Measurements from ENCODE around the gene GSAP.

The GSAP gene

DNA sequence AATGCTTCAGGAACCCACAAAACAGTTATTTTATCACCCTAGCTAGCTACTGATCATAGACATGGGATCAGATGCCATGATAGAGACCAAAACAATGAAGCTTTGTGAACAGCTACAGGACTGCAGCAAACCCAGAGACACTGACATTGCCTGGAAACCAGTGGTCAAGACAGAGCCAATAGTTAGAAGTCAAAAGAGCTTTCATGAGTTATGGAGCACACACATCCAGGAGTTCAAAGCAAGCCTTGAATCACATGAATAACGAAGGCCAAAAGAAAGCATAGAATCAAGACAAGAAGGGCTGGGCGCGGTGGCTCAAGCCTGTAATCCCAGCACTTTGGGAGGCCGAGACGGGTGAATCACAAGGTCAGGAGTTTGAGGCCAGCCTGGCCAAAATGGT is 34.5 kb upstream of the GSAP start:
- Histone ChIP-seq H3K27ac (no peak overlapping the region), H3K4me2 (ENCODE audit: low read length) (no peak overlapping the region), H3K9ac (no peak overlapping the region), H3K4me3 (ENCODE audit: low read depth, low read length) (no peak overlapping the region), H3K79me2 (no peaks in the 10 kb centered on the region), H3K4me1 (no peaks in the 10 kb centered on the region), H3K27me3 (ENCODE audit: control insufficient read depth, insufficient read depth, low read length) (no peaks in the 10 kb centered on the region), H3K36me3 (ENCODE audit: control insufficient read depth, insufficient read depth, low read length) (no peaks in the 10 kb centered on the region), H3K9me3 (ENCODE audit: control insufficient read depth, low read length) (no peaks in the 10 kb centered on the region), H2AFZ (no peak overlapping the region)
- TF ChIP-seq CTCF (IDR thresholded peaks at IDR 0.05): no peak

DNA sequence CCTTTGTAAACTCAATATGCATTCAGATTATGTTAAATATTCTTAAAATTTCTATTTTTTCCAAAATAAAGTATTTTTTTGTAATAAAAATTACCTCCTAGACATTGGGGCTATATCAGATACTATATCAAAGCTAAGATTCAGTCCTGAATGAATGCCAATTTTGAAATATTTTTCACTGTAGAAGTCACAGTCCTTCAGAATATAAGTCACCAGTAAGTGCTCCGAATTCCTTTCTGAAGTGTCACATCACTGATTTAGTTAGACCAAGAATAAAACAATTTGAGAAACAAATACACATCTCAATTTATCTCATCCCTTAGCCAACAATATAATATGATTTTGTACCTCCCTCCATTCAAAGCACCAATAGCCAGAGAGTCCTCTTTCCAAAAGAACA is 33.9 kb upstream of the GSAP start:
- H3K27me3 ChIP-seq (ENCODE audit: control insufficient read depth, insufficient read depth, low read length): no peaks in the 10 kb centered on the region
- H3K27ac ChIP-seq: no peak overlapping the region
- TF ChIP-seq CTCF (IDR thresholded peaks at IDR 0.05): no peak
- H3K4me2 ChIP-seq (ENCODE audit: low read length): no peak overlapping the region
- H3K4me1 ChIP-seq: no peaks in the 10 kb centered on the region
- no peaks in the 10 kb centered on the region for H3K9me3 ChIP-seq (ENCODE audit: control insufficient read depth, low read length)
- no peaks in the 10 kb centered on the region for H3K79me2 ChIP-seq
- H2AFZ ChIP-seq: no peak overlapping the region
- no peak overlapping the region for H3K4me3 ChIP-seq (ENCODE audit: low read depth, low read length)
- no peak overlapping the region for H3K9ac ChIP-seq
- no peaks in the 10 kb centered on the region for H3K36me3 ChIP-seq (ENCODE audit: control insufficient read depth, insufficient read depth, low read length)

DNA sequence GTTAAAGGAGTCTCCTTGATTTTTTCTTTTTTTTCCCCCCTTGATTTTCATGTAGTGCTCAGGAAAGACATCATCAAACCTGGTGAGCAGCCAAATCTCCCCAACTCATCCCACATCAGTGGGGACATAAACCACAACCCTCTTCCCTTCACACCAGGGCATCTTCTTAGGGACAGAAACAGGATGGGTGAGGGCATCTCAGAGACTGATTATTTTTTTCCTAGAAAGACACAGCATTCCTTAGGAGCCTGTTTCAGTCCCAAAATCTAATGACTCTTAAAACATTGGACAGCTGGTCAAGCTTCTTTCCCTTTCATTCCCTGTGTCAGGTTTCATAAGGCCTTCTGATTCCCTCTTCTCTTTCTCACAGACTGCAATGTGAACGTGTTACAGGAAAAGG is 31.5 kb upstream of the GSAP start:
- Histone ChIP-seq H3K79me2 (no peaks in the 10 kb centered on the region), H3K4me3 (ENCODE audit: low read depth, low read length) (no peak overlapping the region), H3K9ac (no peak overlapping the region), H3K27me3 (ENCODE audit: control insufficient read depth, insufficient read depth, low read length) (no peaks in the 10 kb centered on the region), H3K36me3 (ENCODE audit: control insufficient read depth, insufficient read depth, low read length) (no peaks in the 10 kb centered on the region), H3K27ac (no peak overlapping the region), H3K4me1 (no peaks in the 10 kb centered on the region), H3K4me2 (ENCODE audit: low read length) (no peak overlapping the region), H2AFZ (no peak overlapping the region), H3K9me3 (ENCODE audit: control insufficient read depth, low read length) (no peaks in the 10 kb centered on the region)
- no peak for TF ChIP-seq CTCF (IDR thresholded peaks at IDR 0.05)

- Histone ChIP-seq H3K27me3 (ENCODE audit: control insufficient read depth, insufficient read depth, low read length) (no peaks in the 10 kb centered on the region), H3K9me3 (ENCODE audit: control insufficient read depth, low read length) (no peaks in the 10 kb centered on the region), H3K79me2 (no peaks in the 10 kb centered on the region), H3K36me3 (ENCODE audit: control insufficient read depth, insufficient read depth, low read length) (no peaks in the 10 kb centered on the region), H3K9ac (no peak overlapping the region), H2AFZ (no peak overlapping the region), H3K27ac (no peak overlapping the region), H3K4me2 (ENCODE audit: low read length) (no peak overlapping the region), H3K4me3 (ENCODE audit: low read depth, low read length) (no peak overlapping the region), H3K4me1 (no peaks in the 10 kb centered on the region)
- no peak for TF ChIP-seq CTCF (IDR thresholded peaks at IDR 0.05)
Observed at GRCh38 chr7:77444123-77444522, 28.0 kb upstream of the GSAP start.

- no peaks in the 10 kb centered on the region for H3K36me3 ChIP-seq (ENCODE audit: control insufficient read depth, insufficient read depth, low read length)
- no peak for TF ChIP-seq CTCF (IDR thresholded peaks at IDR 0.05)
- H3K27me3 ChIP-seq (ENCODE audit: control insufficient read depth, insufficient read depth, low read length): no peaks in the 10 kb centered on the region
- H3K27ac ChIP-seq: no peak overlapping the region
- H3K4me1 ChIP-seq: no peaks in the 10 kb centered on the region
- no peaks in the 10 kb centered on the region for H3K9me3 ChIP-seq (ENCODE audit: control insufficient read depth, low read length)
- H2AFZ ChIP-seq: no peak overlapping the region
- no peak overlapping the region for H3K4me2 ChIP-seq (ENCODE audit: low read length)
- no peak overlapping the region for H3K4me3 ChIP-seq (ENCODE audit: low read depth, low read length)
- H3K9ac ChIP-seq: no peak overlapping the region
- no peaks in the 10 kb centered on the region for H3K79me2 ChIP-seq
Observed at GRCh38 chr7:77443042-77443441, 26.9 kb upstream of the GSAP start.

All from parathyroid adenoma (tissue), 2 donors.